Activated CD4-positive, alpha-beta T cell treated with anti-CD3 and anti-CD28 coated beads, Interleukin-2, amount 10 ng/mL, durations not matched to agents 7 days and 5 days (primary cell): Measurements from ENCODE around the gene TTLL11. TPM values are rescaled to one million over a fixed set of nuclear protein-coding genes. Genes with fewer than 3 reads are reported as not detected.
A peak's percentile ranks its signal among the peaks of the same experiment; 100 is the strongest.

ENCODE experiments used
- CTCF ChIA-PET: fragments of 350-600 bp; sonication (Branson Sonifier 250); formaldehyde crosslinking; loops from one replicate; lab custom pipeline; 2021; ENCODE audit warnings: antibody characterized with exemption; lab: Charles Lee
- POLR2A ChIA-PET: fragments of 350-600 bp; sonication (Branson Sonifier 250); formaldehyde crosslinking; loops from one replicate; lab custom pipeline; 2021; ENCODE audit warnings: antibody characterized with exemption; lab: Charles Lee
- DNase-seq: peaks from one replicate; pipeline ENCODE4 v3.0.0-alpha.2; 2020
- H3K27ac Mint-ChIP-seq: one replicate; pipeline ENCODE4 v1.8.0; 2021; ENCODE audit warnings: mild to moderate bottlenecking, moderate library complexity, mixed read lengths
- H3K27me3 Mint-ChIP-seq: one replicate; pipeline ENCODE4 v1.8.0; 2021; ENCODE audit warnings: mixed read lengths
- H3K36me3 Mint-ChIP-seq: one replicate; pipeline ENCODE4 v1.8.0; 2021; ENCODE audit warnings: low read depth, mixed read lengths
- H3K4me1 Mint-ChIP-seq: one replicate; pipeline ENCODE4 v1.8.0; 2021; ENCODE audit warnings: mixed read lengths
- H3K4me3 Mint-ChIP-seq: one replicate; pipeline ENCODE4 v1.8.0; 2021; ENCODE audit warnings: mild to moderate bottlenecking, moderate library complexity, mixed read lengths
- H3K9me3 Mint-ChIP-seq: one replicate; pipeline ENCODE4 v1.8.0; 2021; ENCODE audit warnings: mixed read lengths
- total RNA-seq, 2 experiments: library from RNA; stranded (reverse); gene quantifications; one replicate each; pipeline ENCODE4 v1.2.3, GENCODE V29; 2021

The TTLL11 gene
- total RNA-seq, 2 experiments from 2014 or later, result 2.6 to 3.1 TPM

- CTCF ChIA-PET, result interaction anchor here (1.2 kb wide), 1 partner anchor 11 kb away, joined by 3 read pairs; no protein-coding TSS in a partner anchor
- Mint-ChIP-seq H3K4me3 (no peak overlapping the region), H3K4me1 (peaks cover 11% of the 10 kb centered on the region), H3K27ac (no peak overlapping the region), H3K27me3 (peaks cover 15% of the 10 kb centered on the region), H3K36me3 (no peaks in the 10 kb centered on the region), H3K9me3 (no peaks in the 10 kb centered on the region)
- DNase-seq, result no peak
- POLR2A ChIA-PET, result no interaction called here
Observed at GRCh38 chr9:122130837-122131236, 37.7 kb upstream of the TTLL11 start.

DNA sequence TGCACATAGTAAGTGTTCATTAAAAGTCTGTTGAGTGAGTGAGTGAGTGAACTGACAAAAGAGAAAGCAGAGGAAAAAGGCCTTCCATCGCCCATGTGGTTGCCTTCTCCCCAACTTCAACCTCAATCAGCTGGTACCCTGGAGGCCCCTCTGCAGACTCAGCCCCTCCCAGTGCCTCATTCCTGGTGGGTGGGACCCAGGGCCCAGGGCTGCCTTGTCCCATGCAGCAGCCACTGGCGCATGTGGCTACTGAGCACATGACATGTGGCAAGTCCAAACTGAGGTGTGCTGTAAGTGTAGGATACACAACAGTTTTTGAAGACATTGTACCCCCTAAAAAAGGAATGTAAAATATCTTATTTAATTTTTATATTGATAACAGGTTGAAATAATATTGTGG is 36.9 kb upstream of the TTLL11 start:
- no peak for DNase-seq
- H3K4me1 Mint-ChIP-seq, result peaks cover 13% of the 10 kb centered on the region
- H3K27me3 Mint-ChIP-seq, result peaks cover 22% of the 10 kb centered on the region
- no peak overlapping the region for H3K27ac Mint-ChIP-seq
- CTCF ChIA-PET, result no interaction called here
- no peaks in the 10 kb centered on the region for H3K9me3 Mint-ChIP-seq
- H3K4me3 Mint-ChIP-seq, result no peak overlapping the region
- H3K36me3 Mint-ChIP-seq, result no peaks in the 10 kb centered on the region
- POLR2A ChIA-PET, result no interaction called here

DNA sequence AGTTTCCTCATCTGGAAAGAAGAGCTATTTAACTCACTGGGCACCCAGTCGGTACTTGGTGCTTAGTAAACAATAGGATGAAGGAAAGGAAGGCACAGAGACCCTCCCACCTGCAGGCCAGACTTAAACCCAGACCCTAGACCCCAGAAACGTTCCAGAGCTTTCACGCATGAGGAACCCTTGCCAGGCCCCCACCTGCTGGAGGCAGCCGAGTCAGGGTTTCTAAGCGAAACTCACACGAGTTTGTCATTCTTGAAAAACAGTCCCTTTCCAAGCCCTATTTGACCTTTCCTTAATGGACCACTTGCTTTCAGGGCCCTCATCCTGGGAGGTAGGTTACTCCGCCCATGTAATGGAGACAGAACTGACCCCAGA is 35.8 kb upstream of the TTLL11 start:
- Mint-ChIP-seq H3K27me3 (peaks cover 28% of the 10 kb centered on the region), H3K27ac (no peak overlapping the region), H3K4me3 (no peak overlapping the region), H3K36me3 (no peaks in the 10 kb centered on the region), H3K4me1 (peaks cover 13% of the 10 kb centered on the region), H3K9me3 (no peaks in the 10 kb centered on the region)
- ChIA-PET CTCF (no interaction called here), POLR2A (no interaction called here)
- no peak for DNase-seq

DNA sequence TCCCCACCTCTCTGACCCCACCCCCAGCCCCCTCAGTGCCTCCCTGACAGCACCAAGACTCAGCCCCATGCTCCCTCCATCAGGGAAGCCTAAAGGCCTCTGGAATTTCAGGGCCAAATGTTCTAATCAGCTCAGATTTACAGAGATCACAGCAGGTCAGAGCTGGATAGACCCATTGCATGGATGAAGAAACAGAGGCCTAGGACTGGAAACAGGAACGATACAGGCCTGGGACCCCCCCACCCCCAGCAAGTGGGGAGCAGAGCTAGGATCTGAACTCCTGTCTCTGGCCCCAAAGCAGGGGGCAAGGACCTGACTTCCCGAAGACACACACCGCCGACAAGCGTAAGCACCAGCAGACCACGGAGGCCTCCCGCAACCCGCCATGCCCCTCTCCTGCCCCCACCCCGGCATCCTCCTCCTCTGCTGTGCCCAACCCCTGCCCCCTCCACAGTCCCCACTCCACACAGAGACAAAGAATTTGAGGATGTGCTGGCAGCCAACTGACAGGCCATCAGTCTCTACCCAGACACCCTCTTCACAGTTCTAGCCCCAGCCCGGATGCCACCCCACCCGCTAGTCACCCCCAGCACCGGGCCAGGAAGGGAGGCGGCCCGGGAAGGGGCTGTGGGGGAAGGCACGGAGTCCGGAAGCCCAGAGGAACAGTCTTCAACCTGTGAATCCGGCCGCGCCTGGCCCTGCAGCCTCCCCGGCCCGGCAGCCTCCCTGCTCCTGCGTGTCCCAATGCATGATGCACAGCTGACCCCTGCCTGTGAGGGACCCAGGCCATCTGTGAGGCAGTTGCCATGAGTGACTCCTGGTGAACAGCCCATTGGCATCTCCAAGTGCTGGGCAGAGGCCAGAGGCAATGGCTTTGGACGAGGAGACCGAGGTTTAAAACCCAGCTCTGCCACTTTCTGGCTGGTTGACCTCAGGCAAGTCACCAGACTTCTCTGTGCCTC is 35.2 kb upstream of the TTLL11 start:
- ChIA-PET CTCF (interaction anchor here (0.8 kb wide), 1 partner anchor 30 kb away, joined by 3 read pairs; no protein-coding TSS in a partner anchor), POLR2A (no interaction called here)
- DNase-seq, result no peak
- Mint-ChIP-seq H3K4me1 (peaks cover 13% of the 10 kb centered on the region), H3K27me3 (peaks cover 28% of the 10 kb centered on the region), H3K36me3 (no peaks in the 10 kb centered on the region), H3K4me3 (no peak overlapping the region), H3K9me3 (no peaks in the 10 kb centered on the region), H3K27ac (no peak overlapping the region)

- POLR2A ChIA-PET, result no interaction called here
- H3K4me3 Mint-ChIP-seq, result no peak overlapping the region
- H3K36me3 Mint-ChIP-seq, result no peaks in the 10 kb centered on the region
- CTCF ChIA-PET, result interaction anchor here (0.8 kb wide), 1 partner anchor 29 kb away, joined by 3 read pairs; no protein-coding TSS in a partner anchor
- H3K4me1 Mint-ChIP-seq, result peaks cover 13% of the 10 kb centered on the region
- no peaks in the 10 kb centered on the region for H3K9me3 Mint-ChIP-seq
- no peak overlapping the region for H3K27ac Mint-ChIP-seq
- H3K27me3 Mint-ChIP-seq, result peaks cover 28% of the 10 kb centered on the region
- DNase-seq, result no peak
Observed at GRCh38 chr9:122127396-122127798, 34.3 kb upstream of the TTLL11 start.

- H3K4me3 Mint-ChIP-seq, result peak overlapping the region; percentile 46
- H3K36me3 Mint-ChIP-seq, result no peaks in the 10 kb centered on the region
- H3K9me3 Mint-ChIP-seq, result no peaks in the 10 kb centered on the region
- no peak for DNase-seq
- H3K27me3 Mint-ChIP-seq, result peaks cover 28% of the 10 kb centered on the region
- ChIA-PET POLR2A (no interaction called here), CTCF (interaction anchor here (0.6 to 5.8 kb wide), 7 partner anchors 11 to 693 kb away, joined by 3 to 60 read pairs (median 5); no protein-coding TSS in a partner anchor)
- H3K4me1 Mint-ChIP-seq, result peaks cover 13% of the 10 kb centered on the region
- no peak overlapping the region for H3K27ac Mint-ChIP-seq
Observed at GRCh38 chr9:122126331-122127261, 33.5 kb upstream of the TTLL11 start.

DNA sequence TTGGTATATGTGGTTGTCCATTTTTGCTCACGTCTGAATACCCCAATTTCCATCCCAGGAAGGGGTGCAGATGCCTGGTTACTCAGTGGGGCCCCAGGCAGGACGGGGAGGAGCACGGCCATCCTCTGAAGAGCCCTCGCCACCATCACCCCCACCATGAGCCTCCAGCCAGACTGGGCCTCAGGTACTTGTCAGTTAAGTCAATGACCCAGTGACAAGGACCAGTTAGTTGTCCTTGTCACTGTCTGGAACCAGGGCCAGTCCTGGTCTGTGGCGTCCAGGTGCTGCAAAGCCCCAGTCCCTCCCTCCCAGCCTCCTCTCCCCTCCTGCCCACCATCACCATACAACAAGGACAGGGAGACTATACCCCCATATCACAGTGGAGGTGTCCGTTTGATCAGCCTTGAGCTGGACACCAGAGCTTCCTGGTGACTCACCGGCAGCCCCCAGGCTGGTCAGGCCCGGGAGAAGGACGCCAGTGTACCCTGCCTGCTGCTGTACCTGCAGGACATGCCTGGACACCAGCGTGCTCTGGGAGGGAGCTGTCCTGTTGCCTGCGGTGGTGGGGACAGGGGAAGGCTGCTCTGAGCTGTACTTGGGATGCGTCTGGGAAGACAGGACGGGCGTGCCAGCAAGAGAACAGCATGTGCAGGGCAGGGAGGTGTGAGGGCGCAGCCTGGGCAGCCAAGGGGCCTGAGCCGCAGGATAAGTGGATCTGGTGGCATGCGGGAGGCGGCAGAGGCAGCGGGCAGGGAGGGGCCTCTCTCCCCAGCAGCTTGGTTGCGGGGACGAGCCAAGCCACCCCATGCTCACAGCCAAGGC is 32.6 kb upstream of the TTLL11 start:
- POLR2A ChIA-PET, result no interaction called here
- H3K36me3 Mint-ChIP-seq, result no peaks in the 10 kb centered on the region

DNA sequence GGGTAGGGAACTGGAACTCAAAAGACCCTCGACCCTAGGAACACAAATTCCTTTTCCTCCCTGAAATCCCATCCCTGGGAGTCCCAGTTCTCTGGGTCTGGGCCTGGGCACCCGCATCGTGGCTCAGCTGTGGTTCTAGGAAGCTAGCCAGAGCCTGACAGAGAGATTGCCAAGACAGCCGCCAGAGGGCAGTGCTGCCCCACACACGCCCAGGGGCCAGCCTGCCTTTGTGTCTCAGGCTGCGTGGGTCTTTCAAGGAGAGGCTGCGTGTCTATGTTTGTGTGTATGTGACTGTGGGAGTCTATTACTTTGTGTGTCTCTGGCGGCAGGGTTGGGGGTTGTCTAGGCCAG is 32.0 kb upstream of the TTLL11 start:
- peak; percentile 77 for DNase-seq
- H3K27ac Mint-ChIP-seq, result no peak overlapping the region
- POLR2A ChIA-PET, result no interaction called here
- no peaks in the 10 kb centered on the region for H3K9me3 Mint-ChIP-seq
- no peaks in the 10 kb centered on the region for H3K36me3 Mint-ChIP-seq
- peaks cover 13% of the 10 kb centered on the region for H3K4me1 Mint-ChIP-seq
- H3K4me3 Mint-ChIP-seq, result no peak overlapping the region
- H3K27me3 Mint-ChIP-seq, result peaks cover 28% of the 10 kb centered on the region
- CTCF ChIA-PET, result interaction anchor here (0.6 to 5.8 kb wide), 10 partner anchors 9 to 234 kb away, joined by 3 to 60 read pairs (median 7); no protein-coding TSS in a partner anchor

More for the DNA sequence above, 32.6 kb upstream of the TTLL11 start:
- H3K9me3 Mint-ChIP-seq, result no peaks in the 10 kb centered on the region
- peaks cover 28% of the 10 kb centered on the region for H3K27me3 Mint-ChIP-seq
- CTCF ChIA-PET, result interaction anchor here (0.6 to 5.8 kb wide), 10 partner anchors 10 to 694 kb away, joined by 3 to 60 read pairs (median 6); no protein-coding TSS in a partner anchor
- H3K4me1 Mint-ChIP-seq, result peaks cover 13% of the 10 kb centered on the region
- no peak for DNase-seq
- no peak overlapping the region for H3K4me3 Mint-ChIP-seq
- no peak overlapping the region for H3K27ac Mint-ChIP-seq

GRCh38 chr9:122124528-122124927 is 31.4 kb upstream of the TTLL11 start:
- CTCF ChIA-PET, result interaction anchor here (0.6 to 5.8 kb wide), 11 partner anchors 9 to 234 kb away, joined by 3 to 60 read pairs (median 6); no protein-coding TSS in a partner anchor
- Mint-ChIP-seq H3K9me3 (no peaks in the 10 kb centered on the region), H3K36me3 (no peaks in the 10 kb centered on the region), H3K4me3 (no peak overlapping the region), H3K4me1 (peaks cover 13% of the 10 kb centered on the region), H3K27me3 (peaks cover 28% of the 10 kb centered on the region), H3K27ac (no peak overlapping the region)
- no peak for DNase-seq
- POLR2A ChIA-PET, result no interaction called here

- Mint-ChIP-seq H3K9me3 (no peaks in the 10 kb centered on the region), H3K4me3 (no peak overlapping the region), H3K36me3 (no peaks in the 10 kb centered on the region), H3K27ac (no peak overlapping the region), H3K4me1 (peaks cover 13% of the 10 kb centered on the region), H3K27me3 (peaks cover 28% of the 10 kb centered on the region)
- CTCF ChIA-PET, result interaction anchor here (0.9 to 5.8 kb wide), 5 partner anchors 26 to 235 kb away, joined by 3 to 60 read pairs (median 14); no protein-coding TSS in a partner anchor
- no peak for DNase-seq
- POLR2A ChIA-PET, result no interaction called here
Observed at GRCh38 chr9:122124048-122124447, 30.9 kb upstream of the TTLL11 start.

DNA sequence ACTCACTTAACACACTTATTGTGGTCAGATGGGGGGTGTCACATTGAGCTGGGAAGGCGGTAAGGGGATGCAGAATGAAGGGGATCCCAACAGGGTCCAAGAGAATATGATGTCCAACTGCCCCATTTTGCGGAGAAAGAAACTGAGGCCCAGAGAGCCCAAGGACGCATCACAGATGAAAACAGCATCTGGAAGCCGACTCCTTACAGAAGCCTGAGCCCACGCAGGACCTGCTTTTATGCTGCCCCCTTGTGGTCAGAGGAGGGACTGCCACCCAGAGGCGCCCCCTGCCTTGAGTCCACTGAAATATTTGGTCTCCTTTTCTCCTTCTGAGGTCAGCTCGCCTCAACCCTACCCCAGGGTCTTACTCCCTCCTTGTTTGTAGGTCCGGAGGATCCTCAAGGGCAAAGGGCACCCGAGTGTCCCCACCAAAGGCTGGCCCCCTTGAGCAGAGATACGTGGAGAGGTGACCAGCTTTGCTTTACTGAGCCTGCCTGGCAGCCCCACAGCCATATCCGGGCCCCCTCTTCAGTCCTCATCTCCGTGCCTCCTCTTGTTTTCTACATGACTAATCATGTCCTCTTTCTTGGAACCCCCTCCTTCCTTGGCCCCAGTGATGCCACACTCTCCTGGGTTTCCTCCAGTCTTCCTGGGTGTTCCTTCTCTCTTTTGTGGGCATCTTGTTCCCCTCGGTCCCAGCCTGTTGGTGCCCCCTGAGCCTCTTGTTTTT is 30.0 kb upstream of the TTLL11 start:
- POLR2A ChIA-PET, result no interaction called here
- no peak overlapping the region for H3K4me3 Mint-ChIP-seq
- no peaks in the 10 kb centered on the region for H3K36me3 Mint-ChIP-seq

More for the DNA sequence above, 30.0 kb upstream of the TTLL11 start:
- Mint-ChIP-seq H3K4me1 (peaks cover 13% of the 10 kb centered on the region), H3K9me3 (no peaks in the 10 kb centered on the region), H3K27me3 (peaks cover 28% of the 10 kb centered on the region), H3K27ac (no peak overlapping the region)
- peak; percentile 76 for DNase-seq
- CTCF ChIA-PET, result interaction anchor here (0.6 to 5.8 kb wide), 8 partner anchors 12 to 695 kb away, joined by 3 to 60 read pairs (median 4); no protein-coding TSS in a partner anchor
